CD4-positive, alpha-beta T cell treated with Interleukin-17A for 1 hour (primary cell): ENCODE results near the gene LAMB4.

Source experiments
- DNase-seq: peaks from one replicate; pipeline ENCODE4 v3.0.0-alpha.2; 2020

Gene LAMB4

GRCh38 chr7:108009873-108010272, 120.3 kb downstream of the LAMB4 start:
- no peak for DNase-seq

- DNase-seq: no peak
These were observed 121.3 kb downstream of the LAMB4 start for GRCh38 chr7:108008827-108009226.

- DNase-seq: no peak
These were observed 121.9 kb downstream of the LAMB4 start for GRCh38 chr7:108008240-108008639.

- DNase-seq: no peak
These were observed 122.4 kb downstream of the LAMB4 start for GRCh38 chr7:108007762-108008161.

- no peak for DNase-seq
These were observed 122.9 kb downstream of the LAMB4 start for GRCh38 chr7:108007261-108007660.

- no peak for DNase-seq
These were observed 125.7 kb downstream of the LAMB4 start for GRCh38 chr7:108004220-108005142.

- DNase-seq: no peak
These were observed 126.6 kb downstream of the LAMB4 start for GRCh38 chr7:108003599-108003935.

GRCh38 chr7:108002726-108003598, 127.2 kb downstream of the LAMB4 start, which contains the start of gene LAMB1:
LAMB1 (minus strand) TSS chr7:108003161; CDS start chr7:108002885, 276 bp downstream.
- no peak for DNase-seq

GRCh38 chr7:108001764-108002725, 128.1 kb downstream of the LAMB4 start:
- DNase-seq: no peak

- no peak for DNase-seq
These were observed 129.0 kb downstream of the LAMB4 start for GRCh38 chr7:108000875-108001763.

- DNase-seq: no peak
These were observed 130.2 kb downstream of the LAMB4 start for GRCh38 chr7:107999779-108000560.

- no peak for DNase-seq
These were observed 131.3 kb downstream of the LAMB4 start for GRCh38 chr7:107998660-107999480.

- DNase-seq: no peak
These were observed 132.0 kb downstream of the LAMB4 start for GRCh38 chr7:107998150-107998549.

- no peak for DNase-seq
These were observed 133.9 kb downstream of the LAMB4 start for GRCh38 chr7:107996072-107996882.

- no peak for DNase-seq
These were observed 134.7 kb downstream of the LAMB4 start for GRCh38 chr7:107995184-107996071.

GRCh38 chr7:107994421-107995030, 135.6 kb downstream of the LAMB4 start:
- DNase-seq: no peak

GRCh38 chr7:107993891-107994291, 136.3 kb downstream of the LAMB4 start:
- DNase-seq: no peak
